RWPE1 (cell line): ENCODE measurements around the gene PSMD1.

ENCODE experiments used
- CTCF ChIA-PET: fragments of 350-600 bp; sonication (Branson Sonifier 250); formaldehyde crosslinking; extraction: SDS; loops from one replicate; lab custom pipeline; 2021; lab: Yijun Ruan, JAX
- POLR2A ChIA-PET: fragments of 400-600 bp; formaldehyde crosslinking; extraction: SDS; loops from one replicate; lab custom pipeline; 2020; ENCODE audit warnings: antibody characterized with exemption; ENCODE audit not compliant: low non-redundant PET; lab: Yijun Ruan, JAX
- DNase-seq: peaks from one replicate; pipeline ENCODE4 v3.0.0; 2012; ENCODE audit warnings: low spot score
- H3K27ac ChIP-seq: fragments of 450-650 bp; 2 replicates; pipeline ENCODE4 v1.5.1; 2017
- TF ChIP-seq, protein P1 (sequence below): fragments of 450-650 bp; conservative IDR thresholded peaks from 2 replicates; pipeline ENCODE4 v1.5.1; 2017; ENCODE audit warnings: low read depth, mild to moderate bottlenecking

The PSMD1 gene

DNA sequence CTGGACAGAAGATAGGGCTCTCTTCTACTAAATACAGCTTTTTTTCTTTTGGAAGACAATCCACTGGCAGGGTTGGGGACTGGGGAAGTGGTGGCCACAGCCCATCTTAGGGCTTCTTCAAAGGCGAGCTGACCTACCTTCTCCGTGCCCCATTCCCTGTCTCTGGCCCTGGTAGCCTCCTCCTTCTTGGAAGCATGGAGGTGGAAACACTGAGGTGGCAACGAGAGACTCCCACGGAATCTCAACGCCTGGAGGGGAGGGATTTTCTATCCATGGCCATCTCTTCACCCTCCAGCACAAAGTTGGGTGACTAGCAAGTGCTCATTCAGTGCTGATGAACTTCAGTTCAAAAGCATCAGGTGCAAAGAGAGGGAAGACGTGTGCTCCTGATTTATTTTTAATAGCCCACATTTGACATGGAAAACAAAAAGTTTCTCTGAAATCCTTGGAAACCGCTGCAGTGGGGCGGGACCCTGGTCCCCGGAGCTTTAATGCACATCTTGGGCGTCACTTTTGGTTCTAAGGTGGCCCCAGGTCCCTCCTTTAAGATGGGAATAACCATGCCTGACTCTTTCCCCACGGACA, 141.1 kb downstream of the PSMD1 start:
- TF ChIP-seq, protein P1, sequence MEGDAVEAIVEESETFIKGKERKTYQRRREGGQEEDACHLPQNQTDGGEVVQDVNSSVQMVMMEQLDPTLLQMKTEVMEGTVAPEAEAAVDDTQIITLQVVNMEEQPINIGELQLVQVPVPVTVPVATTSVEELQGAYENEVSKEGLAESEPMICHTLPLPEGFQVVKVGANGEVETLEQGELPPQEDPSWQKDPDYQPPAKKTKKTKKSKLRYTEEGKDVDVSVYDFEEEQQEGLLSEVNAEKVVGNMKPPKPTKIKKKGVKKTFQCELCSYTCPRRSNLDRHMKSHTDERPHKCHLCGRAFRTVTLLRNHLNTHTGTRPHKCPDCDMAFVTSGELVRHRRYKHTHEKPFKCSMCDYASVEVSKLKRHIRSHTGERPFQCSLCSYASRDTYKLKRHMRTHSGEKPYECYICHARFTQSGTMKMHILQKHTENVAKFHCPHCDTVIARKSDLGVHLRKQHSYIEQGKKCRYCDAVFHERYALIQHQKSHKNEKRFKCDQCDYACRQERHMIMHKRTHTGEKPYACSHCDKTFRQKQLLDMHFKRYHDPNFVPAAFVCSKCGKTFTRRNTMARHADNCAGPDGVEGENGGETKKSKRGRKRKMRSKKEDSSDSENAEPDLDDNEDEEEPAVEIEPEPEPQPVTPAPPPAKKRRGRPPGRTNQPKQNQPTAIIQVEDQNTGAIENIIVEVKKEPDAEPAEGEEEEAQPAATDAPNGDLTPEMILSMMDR: no peak
- H3K27ac ChIP-seq: peak overlapping the region; percentile 84
- no peak for DNase-seq
- ChIA-PET POLR2A (no interaction called here), CTCF (interaction anchor here (0.6 kb wide), 2 partner anchors 208 to 1157 kb away, joined by 3 read pairs; no protein-coding TSS in a partner anchor)

DNA sequence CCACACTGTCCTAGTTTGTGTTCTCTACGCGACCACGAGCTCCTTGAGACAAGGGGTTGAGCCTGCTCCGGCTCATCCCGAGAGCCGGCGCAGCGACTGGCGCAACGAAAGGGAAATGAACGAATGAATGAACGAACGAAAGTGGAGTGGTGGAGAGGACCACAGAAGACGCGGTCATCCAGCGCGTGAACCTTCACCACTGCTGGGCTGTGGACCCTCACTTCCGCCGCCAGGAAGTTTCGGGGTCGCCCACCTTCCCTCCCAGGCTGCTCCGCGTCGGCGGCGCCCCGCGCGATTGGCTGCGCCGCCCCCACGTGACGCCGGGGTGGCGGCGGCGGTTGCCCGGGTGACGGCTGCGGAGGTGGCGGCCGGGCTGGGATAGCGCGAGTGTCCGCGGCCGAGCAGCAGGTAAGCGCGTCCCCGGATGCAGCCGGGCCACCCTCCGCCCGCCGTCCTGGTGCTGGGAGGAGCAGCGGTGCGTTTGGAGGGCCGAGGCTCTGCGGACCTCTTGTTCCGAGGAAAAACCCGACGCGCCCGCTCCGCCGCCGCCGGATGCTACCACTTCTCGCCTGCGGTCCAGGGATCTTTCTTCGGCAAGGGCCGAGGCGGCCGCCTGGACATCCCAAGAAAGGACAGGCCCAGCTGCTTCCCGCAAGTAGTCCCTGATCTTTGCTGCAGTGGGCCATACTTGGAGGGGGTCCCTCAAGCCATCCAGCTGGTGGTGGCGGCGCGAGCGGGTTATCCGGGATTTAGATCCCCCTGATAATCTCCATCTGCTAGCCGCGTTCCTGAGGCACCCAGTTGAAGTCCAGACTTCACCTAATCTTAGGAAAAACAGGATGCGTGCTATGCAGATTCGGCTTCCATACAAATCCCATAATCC, 141.9 kb downstream of the PSMD1 start, which contains the start of gene ARMC9:
Gene ARMC9 (plus strand): TSS at position 341 of the 883 bp plus-strand sequence. CDS start 7,608 bp downstream, outside the sequence.
- POLR2A ChIA-PET: no interaction called here
- peak; percentile 93 for DNase-seq
- TF ChIP-seq, protein P1: no peak
- peak within 1 kb of the TSS; percentile 84 for H3K27ac ChIP-seq
- CTCF ChIA-PET: interaction anchor here (0.6 kb wide), 1 partner anchor 207 kb away, joined by 3 read pairs; no protein-coding TSS in a partner anchor

DNA sequence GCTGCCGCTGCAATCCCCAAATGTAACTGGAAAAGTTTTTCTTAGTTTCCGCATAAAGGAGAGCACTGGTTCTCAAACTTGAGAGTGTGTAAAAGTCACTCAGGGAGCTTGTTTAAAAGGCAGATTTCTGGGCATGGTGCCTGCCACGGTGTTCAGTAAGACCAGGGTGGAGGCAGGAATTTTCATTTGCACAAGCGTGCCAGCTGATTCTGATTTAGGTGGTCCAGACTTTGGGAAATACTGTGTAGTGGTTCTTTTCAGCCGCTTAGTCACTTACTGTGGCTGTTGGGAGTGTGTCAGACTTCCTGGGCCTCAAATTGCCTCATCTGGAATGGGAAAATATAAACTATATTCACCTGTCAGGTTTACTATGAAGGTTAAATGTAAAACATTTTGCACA, 142.6 kb downstream of the PSMD1 start:
- peak overlapping the region; percentile 84 for H3K27ac ChIP-seq
- TF ChIP-seq, protein P1: no peak
- POLR2A ChIA-PET: no interaction called here
- CTCF ChIA-PET: no interaction called here
- peak; percentile 23 for DNase-seq

DNA sequence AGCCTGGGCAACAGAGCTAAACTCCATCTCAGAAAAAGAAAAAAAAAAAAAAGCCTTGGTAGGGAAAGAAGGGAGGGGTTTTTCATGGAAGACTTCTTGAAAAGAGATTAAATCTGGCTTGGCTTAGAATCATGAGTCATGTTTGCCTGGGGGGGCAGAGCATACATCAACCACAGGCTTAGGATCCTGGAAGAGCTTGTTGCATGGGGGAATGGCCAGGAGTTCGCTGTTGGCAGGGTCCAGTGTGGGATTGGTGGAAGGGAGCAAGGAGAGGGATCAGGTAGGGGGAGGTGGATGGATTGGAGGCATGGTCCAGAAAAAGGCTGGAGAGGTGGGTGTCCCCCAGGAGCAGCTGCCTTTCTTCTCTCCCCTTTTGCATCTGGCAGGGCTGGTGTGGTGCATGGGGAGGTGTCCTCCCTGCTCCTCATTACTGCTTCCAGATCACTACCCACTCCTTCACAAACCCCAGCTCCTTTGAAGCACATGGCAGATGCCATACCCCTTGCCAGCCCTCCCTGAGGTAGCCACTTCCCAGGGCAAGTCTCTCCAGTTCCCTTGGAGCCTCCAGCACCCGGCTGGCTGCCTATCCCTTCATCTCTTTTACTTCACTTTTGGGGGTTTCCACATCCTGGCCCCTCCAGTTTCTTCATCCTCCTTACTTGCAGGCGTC, 144.3 kb downstream of the PSMD1 start:
- ChIA-PET POLR2A (interaction anchor here (0.7 kb wide), 1 partner anchor 264 kb away, joined by 4 read pairs; the partner anchor contains the start of gene NCL), CTCF (interaction anchor here (0.6 to 0.7 kb wide), 3 partner anchors 82 to 476 kb away, joined by 3 read pairs; no protein-coding TSS in a partner anchor)
- peak; percentile 31 for DNase-seq
- no peak overlapping the region for H3K27ac ChIP-seq
- TF ChIP-seq, protein P1: no peak

DNA sequence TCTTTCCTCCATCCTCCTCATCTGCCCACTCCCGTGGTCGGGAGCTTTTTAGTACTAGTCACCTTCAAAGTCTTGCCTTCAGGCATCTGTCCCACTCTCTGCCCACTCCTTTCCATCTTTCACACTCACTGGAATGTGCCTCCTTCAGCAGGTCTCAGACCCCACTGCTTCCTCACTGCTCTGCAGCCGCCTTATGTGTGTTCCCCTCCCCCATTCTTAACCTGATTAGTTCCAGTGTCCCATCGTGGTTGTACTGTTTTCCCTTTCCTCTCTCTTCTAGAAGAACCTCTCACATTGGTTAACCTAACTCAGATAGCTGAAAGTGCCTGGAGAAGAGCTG, 144.8 kb downstream of the PSMD1 start:
- TF ChIP-seq, protein P1: no peak
- CTCF ChIA-PET: interaction anchor here (0.6 to 0.7 kb wide), 2 partner anchors 82 to 252 kb away, joined by 3 read pairs; no protein-coding TSS in a partner anchor

DNA sequence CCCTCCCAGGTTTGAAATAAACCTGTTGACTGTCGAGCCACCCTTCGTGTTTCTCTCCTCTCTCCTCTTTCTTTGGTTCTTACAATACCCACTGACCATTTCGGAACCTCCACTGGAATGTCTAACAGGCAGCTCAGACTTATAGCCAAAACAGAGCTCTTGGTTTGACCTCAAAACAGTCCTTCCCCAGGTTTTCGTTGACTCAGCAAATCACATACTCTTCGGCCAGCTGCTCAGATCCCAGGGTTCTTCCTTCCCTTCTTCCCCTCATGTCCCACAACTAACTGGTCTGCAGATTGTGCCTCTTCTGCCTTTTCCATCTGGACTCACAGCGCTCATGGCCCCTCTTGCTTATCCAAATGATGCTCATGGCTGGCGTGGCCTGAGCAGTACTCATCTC, 146.4 kb downstream of the PSMD1 start:
- no peak for DNase-seq
- TF ChIP-seq, protein P1: no peak
- no peak overlapping the region for H3K27ac ChIP-seq
- ChIA-PET POLR2A (no interaction called here), CTCF (no interaction called here)

More for the DNA sequence above, 144.8 kb downstream of the PSMD1 start:
- POLR2A ChIA-PET: no interaction called here
- H3K27ac ChIP-seq: no peak overlapping the region
- no peak for DNase-seq
